PC-9 (cell line): ENCODE data around the gene TRAM2.

Source experiments
- CTCF ChIP-seq: fragments of 200-600 bp; sonication (generic); conservative IDR thresholded peaks from 2 replicates; pipeline ENCODE4 v1.6.1; 2017; ENCODE audit warnings: mixed run types, antibody characterized with exemption, mild to moderate bottlenecking, moderate library complexity
- EZH2 ChIP-seq: fragments of 200-600 bp; sonication (generic); IDR thresholded peaks from 2 replicates; pipeline ENCODE4 v1.8.0; 2017; ENCODE audit warnings: antibody characterized with exemption, low read depth

- TF ChIP-seq CTCF (no peak), EZH2 (no peak)
These were observed 19.6 kb upstream of the TRAM2 start for GRCh38 chr6:52596371-52597028.
